ENCODE results near the gene RTL3. TPM values are rescaled to one million over a fixed set of nuclear protein-coding genes. Genes with fewer than 3 reads are reported as not detected.

The RTL3 gene
- total RNA-seq, 4 donors from 2014 or later, result 1.7 to 5.7 (median 3.3) TPM

- peaks cover 0 to 5% (median 0%) of the 10 kb centered on the region in 4 donors for H3K27me3 ChIP-seq
- H3K4me3 ChIP-seq, result no peak overlapping the region
- DNase-seq (ENCODE audit: extremely low spot score), result no peak
- no peaks in the 10 kb centered on the region for H3K36me3 ChIP-seq
- TF ChIP-seq CTCF (IDR thresholded peaks at IDR 0.05), result no peak
- no peak for TF ChIP-seq EP300 (IDR thresholded peaks at IDR 0.05)
- TF ChIP-seq POLR2A (IDR thresholded peaks at IDR 0.05; ENCODE audit: low read depth), result no peak
- TF ChIP-seq POLR2AphosphoS5 (IDR thresholded peaks at IDR 0.05), result no peak
- intact Hi-C loops (cut with DNase I), result no loop called here
- H3K27ac ChIP-seq (replicated peaks in 1 of 4), result peak overlapping the region in 3 of 4 donors; percentile 43 to 51 (median 46)
- H3K9me3 ChIP-seq, result no peaks in the 10 kb centered on the region
- H3K4me1 ChIP-seq, result peaks cover 0 to 13% (median 5%) of the 10 kb centered on the region in 4 donors
- 29% methylated on average over 2 of the region's 2 CpGs for WGBS
These were observed 827 bp upstream of the RTL3 start for GRCh38 chrX:78659955-78660354.

- no peak for TF ChIP-seq POLR2A (IDR thresholded peaks at IDR 0.05; ENCODE audit: low read depth)
- TF ChIP-seq POLR2AphosphoS5 (IDR thresholded peaks at IDR 0.05), result no peak
- no peak for TF ChIP-seq EP300 (IDR thresholded peaks at IDR 0.05)
These were observed 714 bp downstream of the RTL3 start for GRCh38 chrX:78658414-78658813.

GRCh38 chrX:78655642-78656041 lies 3.5 kb downstream of the RTL3 start:
- intact Hi-C loops (cut with DNase I), result no loop called here
- TF ChIP-seq CTCF (IDR thresholded peaks at IDR 0.05) (no peak), EP300 (IDR thresholded peaks at IDR 0.05) (no peak), POLR2AphosphoS5 (IDR thresholded peaks at IDR 0.05) (no peak), POLR2A (IDR thresholded peaks at IDR 0.05; ENCODE audit: low read depth) (no peak)
- no peak overlapping the region for H3K4me3 ChIP-seq
- 73% methylated on average over 1 of the region's 1 CpG for WGBS
- H3K4me1 ChIP-seq, result peaks cover 0 to 37% (median 13%) of the 10 kb centered on the region in 4 donors
- no peak overlapping the region for H3K27ac ChIP-seq (replicated peaks in 1 of 4)
- H3K36me3 ChIP-seq, result no peaks in the 10 kb centered on the region
- no peak for DNase-seq (ENCODE audit: extremely low spot score)
- no peaks in the 10 kb centered on the region for H3K9me3 ChIP-seq
- no peaks in the 10 kb centered on the region for H3K27me3 ChIP-seq

More at GRCh38 chrX:78658414-78658813, 714 bp downstream of the RTL3 start:
- Histone ChIP-seq H3K27me3 (peaks cover 0 to 5% (median 0%) of the 10 kb centered on the region in 4 donors), H3K36me3 (no peaks in the 10 kb centered on the region), H3K9me3 (no peaks in the 10 kb centered on the region), H3K27ac (replicated peaks in 1 of 4) (peak overlapping the region in 1 of 4 donors; percentile 51), H3K4me3 (peak overlapping the region in 1 of 4 donors; percentile 20), H3K4me1 (peaks cover 0 to 24% (median 5%) of the 10 kb centered on the region in 4 donors)
- no peak for DNase-seq (ENCODE audit: extremely low spot score)
- intact Hi-C loops (cut with DNase I), result no loop called here
- 75% methylated on average over 6 of the region's 6 CpGs for WGBS

- Histone ChIP-seq H3K36me3 (no peaks in the 10 kb centered on the region), H3K27ac (replicated peaks in 1 of 4) (peak overlapping the region; percentile 14 to 49 (median 46)), H3K9me3 (peaks cover 0 to 6% (median 0%) of the 10 kb centered on the region in 4 donors), H3K4me3 (no peak overlapping the region), H3K27me3 (no peaks in the 10 kb centered on the region), H3K4me1 (peaks cover 0 to 32% (median 8%) of the 10 kb centered on the region in 4 donors)
- DNase-seq (ENCODE audit: extremely low spot score), result no peak
- no peak for TF ChIP-seq EP300 (IDR thresholded peaks at IDR 0.05)
- TF ChIP-seq POLR2AphosphoS5 (IDR thresholded peaks at IDR 0.05), result no peak
- no peak for TF ChIP-seq POLR2A (IDR thresholded peaks at IDR 0.05; ENCODE audit: low read depth)
- TF ChIP-seq CTCF (IDR thresholded peaks at IDR 0.05), result no peak
- 16% methylated on average over 3 of the region's 3 CpGs for WGBS
- intact Hi-C loops (cut with DNase I), result no loop called here
These were observed 5.9 kb downstream of the RTL3 start for GRCh38 chrX:78653118-78653822.

- WGBS, result 38% methylated on average over 5 of the region's 5 CpGs
- Histone ChIP-seq H3K4me3 (no peak overlapping the region), H3K27ac (replicated peaks in 1 of 4) (peak overlapping the region in 1 of 4 donors; percentile 26), H3K27me3 (no peaks in the 10 kb centered on the region), H3K36me3 (no peaks in the 10 kb centered on the region), H3K4me1 (peaks cover 0 to 32% (median 8%) of the 10 kb centered on the region in 4 donors), H3K9me3 (peaks cover 0 to 7% (median 0%) of the 10 kb centered on the region in 4 donors)
- intact Hi-C loops (cut with DNase I), result no loop called here
- TF ChIP-seq POLR2AphosphoS5 (IDR thresholded peaks at IDR 0.05), result no peak
- no peak for TF ChIP-seq EP300 (IDR thresholded peaks at IDR 0.05)
- TF ChIP-seq POLR2A (IDR thresholded peaks at IDR 0.05; ENCODE audit: low read depth), result no peak
- TF ChIP-seq CTCF (IDR thresholded peaks at IDR 0.05), result no peak
- no peak for DNase-seq (ENCODE audit: extremely low spot score)
These were observed 8.2 kb downstream of the RTL3 start for GRCh38 chrX:78650906-78651437.
